HS-5 (cell line): ENCODE measurements around the gene RNASE8.

Source experiments
- DNase-seq: peaks from one replicate; pipeline ENCODE4 v3.0.0-alpha.2; 2012; ENCODE audit warnings: low read depth

Gene RNASE8

GRCh38 chr14:21106498-21107282, 49.1 kb downstream of the RNASE8 start:
- DNase-seq: no peak

GRCh38 chr14:21107283-21107800, 49.7 kb downstream of the RNASE8 start:
- no peak for DNase-seq
